Inflammatory macrophage treated with lipopolysaccharide for 4 hours (primary cell): Measurements from ENCODE around the gene AGAP1.

Experiments
- DNase-seq: peaks from one replicate; pipeline ENCODE4 v3.0.0-alpha.2; 2020

The AGAP1 gene

DNA sequence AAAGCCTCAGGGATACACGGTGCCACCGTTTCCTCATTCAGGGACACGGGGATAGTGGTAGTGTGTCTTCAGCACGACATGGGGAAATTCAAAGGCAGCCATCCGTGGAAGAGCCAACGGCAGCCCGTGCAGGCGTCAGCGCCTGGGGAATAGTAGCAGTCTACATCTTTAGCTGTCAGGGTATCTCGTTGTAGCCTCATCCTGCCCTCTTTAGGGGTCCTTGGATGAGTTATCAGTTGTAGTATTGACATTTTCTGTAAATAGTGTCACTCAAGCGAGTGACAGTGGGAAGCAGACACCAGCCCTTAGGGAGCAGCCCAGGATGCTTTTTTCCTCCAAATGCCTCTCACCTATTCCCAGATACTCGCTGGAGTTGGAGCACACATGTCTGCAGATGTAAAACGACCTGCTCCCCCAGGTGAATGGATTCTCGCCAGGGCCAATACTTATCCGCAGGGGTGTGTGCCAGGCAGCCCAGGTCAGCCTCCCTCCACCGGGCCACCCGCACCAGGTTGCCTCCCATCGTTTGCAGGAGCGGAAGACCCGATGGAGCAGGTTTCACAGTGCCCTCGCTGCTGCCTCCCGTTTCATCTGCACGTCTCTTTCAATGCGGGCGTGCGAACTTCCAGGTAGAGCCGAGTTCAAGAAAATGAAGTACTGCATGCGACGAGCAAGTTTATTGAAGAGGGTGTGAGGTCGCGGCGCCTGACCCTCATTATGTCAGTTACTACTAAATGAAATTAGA is 41.0 kb downstream of the AGAP1 start:
- DNase-seq = no peak

DNA sequence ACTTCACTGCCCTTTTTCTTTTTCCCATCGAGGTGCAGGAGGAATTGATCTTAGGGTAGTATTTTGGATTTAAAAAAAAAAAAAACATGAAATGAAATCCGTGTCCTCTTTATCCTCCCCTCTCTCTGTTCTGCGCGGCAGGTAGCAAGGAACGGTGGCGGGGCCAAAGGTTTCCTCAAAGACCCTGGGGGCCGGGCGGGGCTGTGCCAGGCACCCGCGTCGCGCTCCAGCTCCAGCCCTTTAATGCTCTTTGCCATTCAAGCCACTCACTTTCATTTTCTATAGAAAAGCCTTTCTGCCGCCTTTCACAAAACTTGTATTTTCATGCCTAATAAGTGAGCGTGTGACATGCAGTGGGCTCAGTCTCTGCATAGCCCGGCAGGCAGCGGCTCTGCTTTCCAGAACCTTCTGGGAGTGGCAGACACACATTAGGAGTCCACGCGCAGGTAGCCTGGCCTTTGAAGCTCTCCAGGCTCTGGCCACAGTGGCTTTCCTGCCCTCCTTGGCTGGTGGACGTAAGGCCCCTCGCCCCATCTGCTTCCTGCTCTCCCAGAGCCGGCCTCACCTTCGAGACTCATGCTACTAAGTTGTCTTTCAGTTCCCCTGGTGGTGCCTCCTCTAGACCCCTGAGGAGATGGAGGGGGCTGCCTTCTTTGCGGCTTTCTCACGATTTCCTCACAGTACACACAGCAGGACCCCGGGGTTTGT is 41.7 kb downstream of the AGAP1 start:
- DNase-seq = no peak

DNA sequence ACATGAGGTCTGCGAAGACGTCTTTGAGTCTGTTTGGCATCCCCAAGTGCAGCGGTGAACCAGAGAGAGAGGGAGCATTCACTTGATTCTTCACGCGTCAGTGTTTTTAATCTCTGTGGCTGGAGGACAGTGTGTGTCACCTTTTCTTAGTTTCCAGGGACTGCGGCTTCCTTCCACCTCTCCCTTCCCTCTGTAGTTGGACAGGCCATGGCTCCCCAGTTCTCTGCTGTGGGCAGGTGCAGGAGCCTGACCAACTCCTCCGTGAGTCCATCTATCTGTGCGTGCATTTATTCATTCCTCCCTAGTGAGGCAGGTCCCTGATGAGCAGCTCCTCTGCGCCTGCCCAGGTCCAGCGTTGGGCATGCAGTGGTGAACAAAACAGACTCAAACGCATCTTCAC is 42.9 kb downstream of the AGAP1 start:
- no peak for DNase-seq

DNA sequence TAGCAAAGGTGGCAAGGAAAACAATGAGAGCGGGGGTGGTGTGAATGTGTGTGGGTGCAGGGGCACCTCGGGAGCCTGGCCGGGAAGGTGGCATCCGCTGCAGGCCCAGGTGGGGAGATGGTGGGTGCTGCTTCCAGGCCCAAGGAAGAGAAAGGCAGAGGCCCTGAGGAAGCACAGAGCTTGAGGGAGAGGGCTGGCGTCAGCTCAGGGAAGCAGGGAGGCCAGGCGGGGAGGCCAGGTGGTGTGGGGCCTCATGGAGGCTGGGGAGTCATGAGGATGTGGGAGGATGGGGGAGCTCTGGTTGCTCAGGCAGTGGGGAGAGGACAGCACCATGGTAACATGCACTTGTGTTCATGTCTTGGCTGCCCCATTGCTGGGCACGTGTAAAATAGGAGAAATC is 43.3 kb downstream of the AGAP1 start:
- no peak for DNase-seq

DNA sequence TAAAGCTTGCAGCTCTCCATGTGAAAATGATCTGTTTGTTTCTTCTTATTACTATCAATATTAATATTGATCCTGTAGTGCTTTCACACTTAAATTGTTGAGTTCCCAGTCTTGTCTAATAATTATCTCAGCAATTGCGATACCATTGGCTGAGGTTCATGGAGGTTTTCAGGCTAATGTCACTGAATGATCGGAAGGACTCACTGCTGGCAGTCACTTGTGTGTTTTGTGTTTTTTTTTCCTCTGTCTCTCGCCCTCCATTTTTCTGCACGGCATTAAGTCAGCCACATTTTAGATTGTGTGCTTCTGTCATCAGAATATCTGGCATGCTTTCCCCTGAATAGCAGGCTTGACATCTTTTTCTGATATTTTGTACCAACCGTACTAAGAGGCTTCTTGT is 43.7 kb downstream of the AGAP1 start:
- DNase-seq = no peak

DNA sequence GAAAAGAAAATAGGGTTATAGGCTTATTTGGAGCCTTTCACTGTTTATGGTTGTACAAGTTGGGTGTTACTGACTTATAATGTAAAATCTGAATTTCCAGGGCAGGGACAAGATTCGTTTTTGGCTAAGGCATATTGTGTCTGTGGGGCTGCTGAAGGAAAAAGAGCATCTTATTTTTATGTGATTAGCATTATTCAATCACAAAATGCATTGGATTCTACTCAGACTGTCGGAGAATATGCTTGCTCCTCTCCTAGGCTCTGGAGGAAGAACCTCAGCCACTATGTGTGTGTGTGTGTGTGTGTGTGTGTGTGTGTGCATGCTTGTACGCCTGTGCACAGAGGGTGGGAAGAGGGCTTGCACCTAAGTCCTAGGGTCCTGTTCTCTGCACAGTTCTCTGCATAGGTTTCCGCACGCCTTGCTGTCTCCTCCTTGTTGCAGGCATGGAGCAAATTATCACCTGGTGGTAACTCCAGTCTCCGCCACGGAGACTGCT is 44.3 kb downstream of the AGAP1 start:
- no peak for DNase-seq

DNA sequence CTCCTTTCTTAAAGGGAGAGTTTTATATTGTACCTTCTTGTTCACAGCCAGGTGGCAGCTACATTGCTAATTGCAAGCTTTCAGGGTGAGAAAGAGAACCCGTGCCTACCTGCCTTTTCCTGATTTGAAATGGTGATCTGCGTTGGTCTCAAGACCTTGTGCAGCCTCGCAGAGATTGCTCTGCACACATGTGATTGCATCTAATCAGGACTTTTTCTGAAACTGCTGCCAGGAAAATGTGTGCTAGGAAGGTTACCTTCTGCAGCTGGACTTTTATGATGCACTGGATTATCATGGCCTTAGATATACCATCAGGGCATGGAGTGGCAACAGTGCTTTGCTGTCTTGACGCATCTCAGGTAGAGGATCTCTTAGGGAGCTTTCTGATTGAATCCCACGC is 45.1 kb downstream of the AGAP1 start:
- DNase-seq = no peak

DNA sequence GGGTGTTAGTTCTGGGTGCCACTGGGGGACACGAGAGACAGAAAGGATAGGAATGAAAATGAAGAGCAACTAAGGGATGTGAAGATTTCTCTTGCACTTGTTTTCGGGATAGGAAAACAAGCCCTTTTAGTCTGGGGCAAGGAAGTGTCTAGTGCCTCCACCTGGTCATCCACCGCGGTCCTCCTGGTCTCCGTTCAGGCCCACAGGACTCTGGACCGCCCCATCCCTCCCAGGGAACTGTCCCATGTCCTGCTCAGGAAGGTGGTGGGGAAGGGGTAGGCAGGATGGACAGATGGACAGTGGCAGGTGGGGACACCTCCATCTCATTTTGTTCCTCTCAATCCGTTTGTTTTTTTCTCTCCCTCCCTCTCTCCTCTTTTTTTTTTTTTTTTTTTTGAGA is 45.9 kb downstream of the AGAP1 start:
- no peak for DNase-seq

DNA sequence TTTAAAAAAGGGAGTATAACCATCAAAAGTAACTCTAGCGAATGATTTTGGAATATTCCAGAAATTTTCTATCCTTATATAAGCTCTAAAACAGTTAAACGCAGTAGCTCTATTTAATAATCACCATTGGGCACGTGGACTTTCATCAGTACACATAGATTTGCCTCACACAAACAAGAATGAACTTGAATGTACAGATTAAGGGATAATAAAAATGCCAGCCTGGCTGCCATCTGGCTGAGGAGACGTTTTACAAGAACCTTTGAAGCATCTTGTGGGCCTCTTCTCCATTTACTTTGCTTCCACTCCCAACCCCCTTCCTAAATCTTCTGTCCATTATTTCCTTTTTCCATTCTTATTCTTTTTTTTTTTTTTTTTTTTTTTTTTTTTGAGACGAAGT is 47.2 kb downstream of the AGAP1 start:
- DNase-seq = no peak

DNA sequence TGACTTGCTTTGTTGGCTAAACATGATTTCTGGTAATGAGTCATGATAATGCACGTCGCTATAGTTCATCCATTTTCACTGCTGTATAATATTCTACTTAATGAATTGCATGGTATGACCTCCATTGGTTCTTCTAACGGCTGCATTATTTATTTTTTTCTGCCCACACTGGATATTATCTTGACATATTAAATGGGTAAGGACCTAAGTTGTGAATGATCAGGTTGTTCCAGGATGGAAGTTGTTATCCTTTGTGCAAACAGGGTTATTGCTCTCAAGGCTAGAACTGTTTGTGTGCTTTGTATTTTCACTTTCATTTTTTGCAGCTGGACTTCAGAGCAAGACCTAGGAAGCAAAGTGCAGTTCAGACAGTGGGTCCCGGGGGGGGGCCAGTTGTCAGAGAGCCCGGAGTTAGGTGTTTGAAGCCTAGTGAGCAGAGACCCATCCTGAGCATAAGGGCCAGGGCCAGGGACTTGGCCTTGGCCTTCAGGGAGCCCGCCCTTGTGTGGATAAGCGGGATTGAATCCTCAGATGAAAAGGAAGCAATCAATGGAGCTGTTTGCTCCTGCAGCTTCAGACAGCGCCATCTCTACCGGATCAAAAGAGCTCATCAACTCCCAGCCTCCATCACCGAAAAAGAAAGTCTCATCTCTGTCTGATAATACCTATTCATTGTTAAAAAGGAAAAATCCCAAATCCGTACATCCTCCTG is 48.2 kb downstream of the AGAP1 start:
- no peak for DNase-seq

DNA sequence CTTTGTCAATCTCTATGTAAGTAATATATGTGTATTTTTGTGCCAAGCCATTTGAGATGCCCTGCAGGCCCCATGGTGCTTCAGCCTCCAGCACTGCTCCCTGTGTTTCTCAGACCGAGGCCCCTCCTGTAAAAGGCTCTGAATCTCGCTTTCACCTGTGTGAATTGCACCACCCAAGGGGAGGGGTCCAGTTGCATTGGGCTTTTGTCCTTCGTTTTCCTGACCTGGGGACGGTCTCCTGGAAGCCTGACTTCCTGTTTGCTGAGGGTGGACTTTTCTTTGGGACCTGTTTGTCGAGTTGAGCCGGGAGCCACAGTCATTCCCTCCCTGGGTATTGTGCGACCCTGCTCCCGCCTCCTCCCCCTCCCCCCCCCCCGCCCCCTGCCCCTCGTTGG is 48.9 kb downstream of the AGAP1 start:
- DNase-seq = no peak

DNA sequence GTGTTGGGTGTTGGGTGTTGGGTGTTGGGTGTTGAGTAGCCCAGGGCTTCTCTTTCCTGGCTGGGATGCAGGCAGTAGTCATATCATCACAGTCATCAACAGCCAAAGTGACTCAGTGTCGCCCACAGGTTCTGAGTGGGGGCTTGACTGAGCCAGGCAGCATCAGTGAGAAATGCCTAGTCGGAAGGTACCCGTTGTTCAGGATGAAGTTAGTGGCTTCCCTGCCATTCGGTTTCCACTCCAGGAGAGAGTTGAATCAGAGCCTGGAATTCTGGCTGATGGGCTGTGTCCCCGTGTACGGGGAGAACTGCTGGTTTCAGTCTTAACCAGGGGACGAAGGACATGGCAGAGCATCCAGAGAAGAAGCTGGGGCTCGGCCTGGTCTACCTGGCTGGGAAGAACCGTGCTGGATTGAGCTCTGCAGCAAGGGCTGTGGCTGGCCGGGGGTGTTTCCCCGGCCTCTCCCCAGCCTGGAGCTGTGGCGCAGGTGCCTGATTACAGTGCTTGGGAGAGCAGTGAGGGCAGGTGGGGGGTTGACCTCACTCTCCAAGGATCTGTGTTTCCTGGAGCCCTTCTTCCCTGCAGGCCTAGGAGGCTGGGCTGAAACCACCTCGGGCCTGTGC is 49.4 kb downstream of the AGAP1 start:
- no peak for DNase-seq

DNA sequence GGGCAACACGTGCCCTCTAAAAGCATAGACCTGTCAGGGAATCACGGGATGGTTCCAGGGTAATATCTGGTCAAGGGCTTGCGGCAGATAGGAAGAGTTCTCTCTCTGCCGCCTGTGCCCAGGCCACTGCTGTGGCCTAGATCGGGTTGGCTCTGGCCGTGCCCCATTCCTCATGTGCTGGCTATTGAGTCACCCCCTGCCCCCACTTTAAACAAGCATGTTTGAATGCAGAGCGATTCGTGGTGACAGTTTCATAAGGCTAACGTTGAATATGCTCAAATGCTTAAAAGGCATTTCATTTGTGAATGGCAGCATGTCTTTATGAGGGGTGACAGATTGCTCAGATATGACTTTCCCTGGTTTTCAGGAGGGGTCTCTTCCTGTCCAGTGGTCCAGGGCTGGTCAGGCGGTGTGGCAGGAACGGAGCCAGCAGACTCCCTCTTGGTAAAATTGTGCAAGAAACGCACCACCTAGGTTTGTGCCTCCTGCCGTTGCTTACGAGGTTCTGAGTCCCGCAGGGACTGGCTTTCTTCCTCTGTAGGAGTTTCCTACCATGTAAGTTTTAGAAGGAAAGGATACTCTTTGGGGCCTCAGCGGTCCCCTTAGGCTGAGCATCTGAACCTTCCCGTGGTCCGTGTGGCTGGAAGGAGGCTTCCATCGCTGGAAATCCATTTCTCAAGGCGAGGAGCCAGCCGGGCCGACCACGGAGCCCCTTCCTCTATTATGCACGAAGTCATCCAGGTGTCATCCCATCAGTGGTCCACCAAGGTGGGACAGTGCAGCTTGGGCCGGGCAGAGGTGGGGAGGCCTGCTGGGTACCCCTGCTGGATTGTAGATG is 50.2 kb downstream of the AGAP1 start:
- no peak for DNase-seq

DNA sequence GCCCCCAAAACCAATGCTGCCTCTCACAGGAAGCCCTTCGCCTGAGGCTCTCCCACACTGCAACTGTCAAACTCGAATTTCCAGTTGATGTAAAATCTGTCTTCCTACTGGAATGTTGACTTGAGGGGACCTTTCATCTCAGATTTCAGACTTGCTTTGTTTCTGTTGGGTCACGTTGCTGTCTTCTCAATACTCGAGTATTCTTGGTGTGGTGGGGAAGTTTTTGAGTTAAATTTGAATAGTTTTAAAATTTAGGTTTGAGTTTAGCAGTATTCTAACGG is 50.8 kb downstream of the AGAP1 start:
- no peak for DNase-seq

DNA sequence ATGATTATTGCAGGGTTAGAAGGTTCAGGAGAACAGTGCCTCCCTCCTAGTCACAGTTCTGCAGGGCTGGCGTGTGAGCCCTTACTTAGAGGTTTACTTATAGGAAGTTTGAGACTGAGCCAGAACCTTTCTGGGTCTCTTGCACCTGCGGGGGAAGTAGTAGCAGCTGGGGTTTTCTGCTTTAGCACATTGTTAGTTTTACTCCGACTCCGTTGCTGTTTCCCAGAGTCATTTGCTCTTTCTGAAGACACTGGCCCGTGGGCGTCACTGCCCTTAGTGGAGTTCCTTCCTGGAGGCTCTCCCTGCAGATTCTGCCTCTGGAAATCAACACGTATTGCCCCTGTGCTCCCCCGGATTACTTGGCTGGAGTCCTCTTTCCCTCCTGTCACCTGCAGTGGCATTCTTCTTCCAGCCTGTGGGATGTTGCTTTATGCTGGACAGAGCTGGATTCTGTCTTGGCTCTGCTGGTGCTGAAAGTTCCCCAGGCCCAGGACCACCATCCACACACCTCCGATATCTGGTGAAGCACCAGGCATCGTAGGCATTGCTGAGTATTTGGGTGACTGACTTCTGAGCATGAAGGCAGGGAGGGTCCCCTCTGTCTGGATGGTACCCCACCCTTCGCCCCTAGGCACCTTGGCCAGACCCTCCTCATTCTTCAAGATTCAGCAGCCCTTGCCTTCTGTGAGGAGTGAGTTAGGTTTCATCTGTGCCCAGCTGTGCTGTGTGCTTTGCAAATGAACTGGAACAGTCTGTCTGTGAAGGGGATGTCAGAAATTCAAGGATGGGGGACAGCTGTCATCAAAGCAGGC is 51.7 kb downstream of the AGAP1 start:
- DNase-seq = no peak

DNA sequence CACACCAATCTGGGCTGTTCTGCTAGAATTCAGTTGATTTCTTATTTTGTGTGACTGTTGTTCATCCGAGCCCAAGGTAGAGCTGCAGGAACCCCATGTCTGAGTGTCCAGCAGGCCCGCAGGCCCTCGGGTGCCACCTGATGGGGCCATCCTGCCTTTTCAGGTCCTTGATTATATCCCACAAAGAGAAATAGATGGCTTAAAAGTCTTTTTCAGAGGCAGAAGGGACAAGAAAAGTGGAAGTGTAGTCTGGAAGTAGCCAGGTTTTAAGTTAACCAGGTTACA is 52.2 kb downstream of the AGAP1 start:
- DNase-seq = no peak

DNA sequence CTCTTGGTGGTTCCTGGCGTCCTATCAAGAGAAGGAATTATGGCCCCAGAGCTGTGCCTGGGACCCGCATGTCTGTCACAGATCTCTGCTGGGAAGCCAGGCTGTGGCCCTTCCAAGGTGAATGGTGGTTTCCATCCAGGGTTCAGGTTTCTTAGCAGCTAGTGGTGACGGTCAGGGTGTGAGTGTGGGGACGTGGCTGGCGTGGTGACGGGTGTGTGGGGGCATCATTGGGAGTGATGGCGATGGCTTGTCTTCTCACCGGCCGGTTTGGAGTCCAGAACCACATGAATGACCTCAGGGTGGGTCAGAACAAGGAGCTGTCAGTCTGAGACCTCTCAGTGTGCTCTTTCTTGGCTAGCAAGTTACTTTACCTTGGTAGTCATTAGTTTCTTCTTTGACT is 52.6 kb downstream of the AGAP1 start:
- no peak for DNase-seq

DNA sequence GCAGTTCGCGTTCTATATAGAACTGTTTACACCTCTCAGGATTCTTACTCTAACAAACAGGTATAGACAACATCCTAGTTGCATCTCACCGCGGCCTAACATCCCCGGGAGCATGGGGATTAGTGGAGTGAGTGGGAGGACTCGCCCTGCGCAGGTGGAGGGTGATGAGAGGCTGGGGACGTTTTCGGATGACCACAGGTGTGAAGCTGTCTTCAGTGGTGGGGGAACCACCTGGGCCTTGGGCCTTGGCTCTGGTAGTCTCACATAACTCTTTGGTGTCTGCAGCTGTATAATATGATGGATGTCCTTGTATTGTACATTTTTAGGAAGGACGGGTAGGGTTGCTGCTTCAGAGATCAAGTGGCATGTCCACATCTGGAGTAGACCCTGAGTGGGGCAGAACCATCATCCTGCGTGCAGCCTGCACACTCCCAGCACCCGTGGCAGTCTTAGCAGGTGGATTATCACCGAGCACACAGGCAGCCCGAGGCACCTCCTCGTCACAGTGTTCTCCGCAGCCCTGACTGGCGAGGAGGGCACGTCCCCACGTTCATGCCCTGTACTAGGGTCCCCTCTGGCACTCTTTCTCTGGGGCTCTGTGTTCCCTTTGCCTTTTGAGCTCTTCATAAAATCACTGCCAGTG is 56.0 kb downstream of the AGAP1 start:
- DNase-seq = no peak

DNA sequence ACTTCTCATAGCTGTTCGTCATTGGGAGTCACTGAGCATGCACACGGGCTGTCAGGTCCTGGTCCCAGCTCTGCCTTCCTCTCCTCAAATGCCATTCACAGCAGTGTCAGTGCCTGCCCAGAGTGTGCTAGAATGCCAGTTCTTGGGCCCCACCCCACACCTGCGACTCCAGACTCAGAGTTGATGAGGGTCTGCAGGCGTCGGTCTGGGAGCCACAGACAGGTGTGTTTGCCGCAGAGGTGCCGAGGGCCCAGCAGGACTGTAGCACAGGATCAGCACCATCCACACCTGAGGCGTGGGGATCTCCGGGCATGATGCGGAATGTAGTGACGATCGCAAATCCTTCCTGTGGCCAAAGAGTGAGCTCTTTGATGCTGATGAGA is 56.5 kb downstream of the AGAP1 start:
- no peak for DNase-seq

DNA sequence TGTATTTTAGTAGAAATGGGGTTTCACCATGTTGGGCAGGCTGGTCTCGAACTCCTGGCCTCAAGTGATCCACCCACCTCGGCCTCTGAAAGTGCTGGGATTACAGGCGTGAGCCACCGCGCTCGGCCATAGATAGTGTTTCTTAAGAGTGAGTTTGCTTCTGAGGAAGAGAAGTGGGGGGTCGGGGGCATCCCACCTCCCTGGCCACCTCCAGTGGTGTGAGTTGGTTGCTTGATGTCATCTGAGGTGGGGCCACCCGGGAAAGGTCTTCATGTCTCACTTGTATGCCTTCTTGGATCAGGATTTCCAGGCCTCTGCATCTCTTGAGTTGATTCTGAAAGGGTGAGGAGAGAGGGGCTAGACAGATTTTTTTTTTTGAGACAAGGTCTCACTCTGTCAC is 57.1 kb downstream of the AGAP1 start:
- DNase-seq = no peak

DNA sequence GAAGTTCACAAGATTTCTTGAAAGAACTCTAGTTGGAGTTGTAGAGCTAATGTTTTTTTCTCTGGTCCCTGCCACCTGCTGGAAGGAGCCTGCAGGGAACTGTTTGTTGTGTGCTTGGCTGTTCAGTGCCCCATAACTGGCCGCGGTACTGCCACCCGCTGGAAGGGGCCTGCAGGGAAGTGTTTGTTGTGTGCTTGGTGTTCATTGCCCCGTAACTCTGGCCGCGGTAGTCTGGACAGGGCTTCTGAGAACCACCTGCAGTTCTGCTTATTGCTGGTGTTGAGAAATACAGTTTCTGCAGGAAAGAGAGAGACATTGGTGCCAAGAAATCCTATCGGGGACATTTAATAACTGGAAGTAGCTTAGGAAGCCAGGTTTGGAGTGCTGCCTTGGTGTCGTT is 58.1 kb downstream of the AGAP1 start:
- no peak for DNase-seq

DNA sequence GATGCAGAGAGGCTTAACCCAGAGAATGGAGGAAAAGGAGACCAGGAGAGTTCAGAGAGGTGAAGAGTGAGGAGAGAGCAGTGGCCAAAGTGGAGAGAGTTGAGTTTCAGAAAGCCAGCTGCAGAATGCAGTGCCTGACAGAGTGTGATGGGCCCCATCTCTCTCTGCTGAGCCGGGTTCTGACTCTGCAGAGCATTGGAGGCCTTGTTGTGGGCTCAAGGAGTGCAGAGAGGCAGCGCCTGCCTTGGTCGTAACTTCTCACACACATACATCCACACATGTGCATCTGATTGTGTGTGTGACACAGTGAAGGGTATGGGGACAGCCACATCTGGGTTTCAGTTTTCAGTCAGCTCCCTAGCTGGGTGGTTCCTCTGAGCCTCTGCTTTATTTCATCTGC is 58.8 kb downstream of the AGAP1 start:
- DNase-seq = no peak
